Fibroblast of the aortic adventitia (primary cell): Measurements from ENCODE around the gene LPIN1. TPM values are rescaled to one million over a fixed set of nuclear protein-coding genes. Genes with fewer than 3 reads are reported as not detected.

ENCODE experiments used
- DNase-seq: peaks from one replicate; pipeline ENCODE4 v3.0.0-alpha.2; 2010; ENCODE audit warnings: low read depth
- H3K4me3 ChIP-seq: 2 replicates; pipeline ENCODE4 v1.5.1; 2011; ENCODE audit warnings: low read depth, mild to moderate bottlenecking, control low read depth, low read length, moderate library complexity
- CTCF ChIP-seq: IDR thresholded peaks from 2 replicates; pipeline ENCODE4 v1.5.1; 2011; ENCODE audit warnings: mild to moderate bottlenecking, low read length, control low read depth, inconsistent platforms; ENCODE audit not compliant: insufficient read depth
- total RNA-seq: library from RNA; depleted of rRNA; stranded (reverse); fragments of >200 nt; gene quantifications from 2 replicates; pipeline ENCODE4 v1.2.3, GENCODE V29; 2012; ENCODE audit warnings: low replicate concordance

LPIN1 gene
- total RNA-seq, 1 donor: 50.4 TPM

- TF ChIP-seq CTCF: no peak
- peak; percentile 39 for DNase-seq
- H3K4me3 ChIP-seq: no peak overlapping the region
Measured at GRCh38 chr2:11775384-11775783, 29.0 kb downstream of the LPIN1 start.

GRCh38 chr2:11777066-11777782, 30.8 kb downstream of the LPIN1 start:
- no peak for DNase-seq
- TF ChIP-seq CTCF: no peak
- no peak overlapping the region for H3K4me3 ChIP-seq

GRCh38 chr2:11777886-11778415, 31.5 kb downstream of the LPIN1 start:
- H3K4me3 ChIP-seq: no peak overlapping the region
- TF ChIP-seq CTCF: no peak
- no peak for DNase-seq

- DNase-seq: no peak
- TF ChIP-seq CTCF: no peak
- no peak overlapping the region for H3K4me3 ChIP-seq
Measured at GRCh38 chr2:11778416-11778815, 32.0 kb downstream of the LPIN1 start.

GRCh38 chr2:11778923-11779757, 32.7 kb downstream of the LPIN1 start:
- peak; percentile 62 for DNase-seq
- TF ChIP-seq CTCF: peak; percentile 90
- H3K4me3 ChIP-seq: no peak overlapping the region

- DNase-seq: no peak
- no peak overlapping the region for H3K4me3 ChIP-seq
- no peak for TF ChIP-seq CTCF
Measured at GRCh38 chr2:11781602-11782001, 35.2 kb downstream of the LPIN1 start.
